HG02642 (cell line): Measurements from ENCODE around the gene HOXB13.

Experiments
- ATAC-seq: cut with Tn5 transposase; IDR thresholded peaks from one replicate; pipeline ENCODE4 v1.9.1; 2021; ENCODE audit warnings: mild to moderate bottlenecking; ENCODE audit not compliant: unreplicated experiment, poor library complexity

HOXB13 gene

GRCh38 chr17:48728232-48729231 lies at the start of gene HOXB13:
Gene HOXB13 (minus strand): TSS chr17:48728750. CDS start chr17:48728593, 157 bp downstream.
- ATAC-seq, result no peak

- ATAC-seq, result no peak
Measured at GRCh38 chr17:48776602-48777001, 48.1 kb upstream of the HOXB13 start.

DNA sequence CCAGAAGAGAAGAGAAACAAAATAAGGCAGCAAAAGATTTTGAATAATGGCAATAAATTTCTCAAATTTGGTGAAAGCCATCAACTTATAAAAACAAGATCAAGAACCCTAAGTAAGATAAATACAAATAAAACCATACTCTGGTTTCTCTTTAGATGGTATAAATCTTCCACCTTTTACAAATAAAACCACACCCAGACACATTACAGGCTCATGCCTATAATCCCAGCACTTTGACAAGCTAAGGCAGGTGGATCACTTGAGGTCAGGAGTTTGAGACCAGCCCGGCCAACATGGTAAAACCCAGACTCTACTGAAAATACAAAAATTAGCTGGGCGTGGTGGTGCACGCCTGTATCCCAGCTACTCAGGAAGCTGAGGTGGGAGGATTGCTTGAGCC lies 44.7 kb upstream of the HOXB13 start:
- no peak for ATAC-seq

DNA sequence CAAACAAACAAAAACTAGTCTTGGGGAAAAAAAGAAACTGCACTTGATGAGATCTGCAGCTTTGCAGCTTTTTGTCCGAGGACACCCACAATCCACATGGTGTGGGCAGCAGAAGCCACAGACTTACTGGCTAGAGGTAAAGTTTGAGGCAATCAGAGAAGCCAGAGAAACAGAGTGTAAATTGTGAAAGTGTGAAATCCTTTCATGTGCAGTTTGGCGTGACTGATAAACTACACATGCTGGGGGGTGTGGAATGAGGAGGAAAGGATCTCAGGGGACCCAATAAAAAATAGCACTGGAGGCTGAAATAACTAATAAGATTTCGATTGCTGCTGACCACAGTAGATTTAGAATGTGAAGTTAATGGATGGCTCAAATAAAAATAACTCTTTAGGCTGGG lies 42.4 kb upstream of the HOXB13 start:
- ATAC-seq, result no peak

DNA sequence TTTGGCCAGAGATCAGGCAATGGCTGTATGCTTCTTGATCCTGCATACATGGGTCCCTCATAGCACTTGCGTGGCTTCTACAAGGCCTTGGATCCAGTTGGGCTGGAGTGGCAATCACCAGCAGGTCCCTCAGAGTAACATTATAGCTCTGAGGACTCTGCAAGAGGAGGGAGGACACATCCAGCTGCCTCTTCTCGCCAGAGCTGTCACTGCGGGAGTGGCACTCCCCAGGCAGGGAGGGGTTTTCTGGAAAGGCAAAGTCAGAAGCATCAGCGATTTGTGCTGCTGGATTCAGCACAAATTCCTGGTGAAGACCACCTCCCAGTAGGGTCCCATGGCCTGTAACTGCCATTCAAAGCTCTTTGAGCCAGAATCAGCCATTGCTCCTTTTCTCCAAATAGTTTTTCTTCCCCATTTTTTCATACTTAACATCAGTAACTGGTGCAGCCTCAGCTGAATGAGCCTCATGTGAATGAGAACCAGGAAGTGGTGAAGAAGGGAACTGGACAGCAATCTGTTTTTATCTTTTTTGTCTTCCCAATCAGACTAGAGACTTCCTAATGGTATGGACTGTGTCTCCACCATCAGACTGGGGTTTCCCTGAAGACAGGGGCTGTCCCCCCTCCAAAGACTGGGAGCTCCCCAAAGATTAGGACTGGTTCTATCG lies 40.6 kb upstream of the HOXB13 start:
- no peak for ATAC-seq

DNA sequence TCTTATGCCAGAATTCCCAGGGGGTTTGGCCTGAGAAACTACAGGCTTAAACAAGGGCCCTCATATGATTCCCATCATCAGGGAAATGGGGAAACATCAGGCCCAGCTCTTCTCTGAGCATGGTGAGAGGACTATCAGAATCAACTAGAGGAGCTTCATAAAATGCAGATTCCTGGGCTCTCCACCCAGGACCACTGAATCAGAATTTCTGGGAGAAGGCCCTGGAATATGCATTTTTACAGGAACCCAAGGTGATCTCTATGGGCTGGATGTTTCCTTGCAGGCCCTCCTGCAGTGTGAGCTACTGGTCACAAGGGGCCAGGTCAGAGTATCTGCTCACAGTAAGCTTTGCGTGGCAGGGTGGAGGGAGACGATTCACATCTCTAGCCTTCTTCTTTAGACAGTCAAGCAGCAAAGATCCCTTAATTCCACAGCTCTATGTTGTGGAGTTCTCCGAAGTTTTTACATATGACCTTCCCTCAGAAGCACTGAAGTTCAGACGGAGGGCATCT lies 38.8 kb upstream of the HOXB13 start:
- no peak for ATAC-seq

- ATAC-seq, result no peak
Measured at GRCh38 chr17:48761114-48761513, 32.6 kb upstream of the HOXB13 start.

DNA sequence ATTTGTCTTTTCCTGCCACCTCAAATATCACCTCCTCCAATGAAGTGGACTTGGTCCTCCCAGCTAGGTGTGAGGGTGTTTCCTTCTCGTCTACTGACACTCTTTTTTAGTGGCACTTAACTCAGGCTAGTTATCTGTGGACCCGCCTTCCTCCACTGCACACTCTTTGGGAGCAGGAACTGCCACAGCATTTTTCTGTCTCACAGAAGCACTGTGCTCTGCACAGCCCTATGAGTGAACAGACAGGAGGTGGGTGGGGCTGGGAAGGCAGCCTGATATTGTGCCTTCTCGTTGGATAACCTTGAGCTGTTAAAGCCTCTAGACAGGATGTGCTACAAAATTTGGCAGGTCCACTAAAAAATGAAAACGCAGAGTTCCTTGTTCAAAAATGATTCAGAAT lies 31.9 kb upstream of the HOXB13 start:
- ATAC-seq, result no peak

- ATAC-seq, result no peak
Measured at GRCh38 chr17:48759288-48759687, 30.7 kb upstream of the HOXB13 start.

DNA sequence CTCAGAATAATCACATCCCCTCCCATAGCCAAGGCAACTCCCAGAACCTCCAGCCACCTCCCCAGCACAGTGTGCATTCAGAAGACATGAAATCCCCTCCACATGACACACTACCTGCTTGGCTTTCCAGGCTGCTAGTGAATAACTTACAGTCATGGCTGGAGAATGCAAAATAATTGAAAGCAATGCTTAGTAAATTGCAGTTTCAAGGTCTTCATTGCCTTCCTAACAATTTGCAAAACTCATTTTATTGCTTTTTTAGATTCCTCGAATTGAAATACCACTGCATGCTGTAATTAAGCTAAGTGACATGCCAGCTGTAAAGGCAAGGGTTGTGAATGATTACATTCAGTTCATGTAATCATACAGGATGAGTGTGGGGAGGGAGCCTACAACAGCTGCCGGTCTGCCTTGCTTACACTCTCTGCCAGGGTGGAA lies 29.0 kb upstream of the HOXB13 start:
- no peak for ATAC-seq

GRCh38 chr17:48756830-48757251 lies 28.3 kb upstream of the HOXB13 start:
- no peak for ATAC-seq

DNA sequence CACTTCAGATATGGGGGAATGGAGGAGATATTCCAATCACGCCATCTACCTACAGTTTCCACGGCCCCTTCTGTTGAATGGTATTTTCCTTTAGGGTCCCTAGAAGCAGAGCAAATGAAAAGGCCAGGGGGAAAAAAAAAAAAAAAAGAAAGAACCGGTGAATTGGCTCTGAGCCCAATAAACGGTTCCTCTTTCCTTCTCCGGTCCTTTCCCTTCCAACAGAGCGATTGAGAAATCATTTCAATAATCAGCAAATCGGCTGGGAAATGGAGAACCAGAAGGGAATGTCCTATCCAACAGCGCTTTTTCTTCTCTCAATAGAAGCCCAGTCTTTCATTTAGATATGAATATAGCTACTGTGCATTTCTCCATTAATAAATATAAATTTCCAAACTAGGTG lies 26.8 kb upstream of the HOXB13 start:
- ATAC-seq, result no peak

DNA sequence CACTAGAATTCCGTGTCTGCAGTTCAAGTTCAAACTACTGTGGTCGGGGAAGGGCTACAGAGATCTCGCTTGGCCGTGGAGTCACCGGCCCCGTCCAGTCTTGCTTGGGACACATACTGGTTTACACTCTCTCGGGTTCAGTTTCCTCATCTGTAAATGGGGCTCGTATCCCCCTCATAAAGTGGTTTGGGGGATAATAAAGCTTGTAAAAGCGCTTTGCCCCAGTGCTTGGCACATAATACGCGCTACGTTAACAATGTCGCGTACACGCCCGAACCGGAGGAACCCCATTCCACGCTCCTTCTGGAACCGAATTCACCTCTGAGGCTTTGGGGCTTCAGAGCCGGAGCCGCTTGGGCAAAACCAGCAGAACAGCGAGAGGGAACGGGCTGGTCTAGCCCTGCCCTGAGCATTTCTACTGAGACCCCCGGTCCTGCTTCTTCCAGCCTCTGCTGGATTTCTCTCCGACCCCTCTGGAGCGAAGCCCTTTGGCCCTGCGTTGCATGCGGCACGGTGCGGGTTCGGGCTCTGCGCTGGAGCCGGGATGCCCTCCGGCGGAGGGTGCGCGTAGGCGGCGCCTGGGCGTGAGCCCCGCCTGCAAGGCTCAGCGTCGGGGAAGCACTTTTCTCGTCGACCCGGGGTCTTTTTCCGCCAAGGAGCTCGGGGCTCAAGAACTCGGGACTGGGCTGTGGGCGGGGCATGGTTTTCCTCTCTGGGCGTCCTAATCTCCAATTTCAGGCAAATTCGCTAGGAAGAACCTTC lies 26.1 kb upstream of the HOXB13 start:
- ATAC-seq, result no peak

DNA sequence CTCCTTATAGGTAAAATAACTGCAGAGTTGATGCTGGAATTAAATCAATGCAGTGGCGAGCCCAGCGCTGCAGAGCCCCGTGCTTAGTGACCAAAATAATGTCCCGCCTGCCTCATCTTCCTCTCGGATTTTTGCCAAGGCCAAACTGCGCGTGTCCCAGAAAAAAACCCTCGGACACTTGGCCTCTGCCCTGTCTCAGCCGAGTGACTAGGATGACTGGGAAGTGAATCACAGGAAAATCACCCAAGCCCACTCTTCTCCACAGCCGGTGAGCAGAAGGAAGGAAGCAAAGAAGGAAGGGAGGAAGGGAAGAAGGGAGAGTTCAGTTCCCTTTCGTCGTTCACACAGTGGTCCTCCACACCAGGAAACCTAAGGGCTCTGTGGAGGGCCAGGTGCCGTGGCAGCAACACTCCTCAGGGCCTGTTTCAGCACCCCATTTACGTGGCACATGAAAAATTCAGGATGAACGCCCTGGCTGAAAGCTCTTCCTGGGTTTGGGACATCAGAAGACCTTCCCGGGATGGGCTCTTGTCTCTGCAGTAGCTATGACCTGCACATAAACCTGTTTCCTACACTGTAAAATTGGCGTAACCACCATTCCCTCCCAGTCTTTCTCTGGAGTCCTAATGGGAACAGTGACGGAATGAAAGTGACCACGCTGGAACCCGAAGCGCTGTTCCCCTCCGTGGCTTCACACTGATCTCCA lies 25.4 kb upstream of the HOXB13 start:
- ATAC-seq, result no peak

DNA sequence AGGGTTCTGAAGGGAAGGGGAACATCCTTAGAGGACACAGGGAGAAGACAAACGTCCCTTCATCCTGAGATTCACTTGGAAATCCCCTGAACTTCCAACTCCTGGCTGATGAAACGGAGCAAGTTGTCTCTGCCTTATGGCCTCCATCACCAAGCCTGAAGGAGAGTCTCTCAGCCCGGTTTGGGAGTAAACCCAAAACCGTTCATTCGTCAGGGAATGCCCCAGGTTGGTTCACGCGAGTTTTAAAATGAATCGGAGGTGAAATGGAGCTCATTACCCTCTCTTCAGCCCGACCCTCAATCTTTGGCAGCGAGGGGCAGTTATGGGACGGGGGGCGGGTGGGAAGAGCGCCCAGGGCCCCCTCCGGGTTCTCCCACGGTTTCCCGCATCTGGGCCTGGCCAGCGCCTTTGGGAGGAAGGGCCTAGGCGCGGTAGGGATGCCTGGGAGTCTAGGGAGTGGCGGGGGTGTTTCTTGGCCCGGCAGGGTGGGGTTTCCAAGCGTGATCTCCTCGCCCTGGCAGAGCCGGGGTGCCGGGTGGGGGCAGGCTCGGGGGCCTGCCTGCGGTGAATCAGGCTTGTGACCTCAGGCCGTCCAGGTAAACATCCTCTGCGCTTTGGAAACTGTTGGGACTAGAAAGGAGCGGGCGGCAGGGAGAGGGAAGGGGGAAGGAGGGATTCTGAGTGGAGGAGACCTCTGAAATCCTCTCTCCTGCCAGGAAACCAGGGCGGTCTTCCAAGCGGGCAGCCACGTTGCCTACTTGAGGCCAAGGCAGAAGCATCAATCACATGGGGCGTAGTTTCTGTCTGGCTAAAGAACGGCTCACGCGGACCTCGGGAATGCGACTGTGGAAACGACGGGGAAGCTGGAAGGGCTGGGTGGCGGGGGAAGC lies 24.1 kb upstream of the HOXB13 start:
- no peak for ATAC-seq

GRCh38 chr17:48751733-48752398 lies 23.3 kb upstream of the HOXB13 start:
- no peak for ATAC-seq

- no peak for ATAC-seq
Measured at GRCh38 chr17:48751172-48751571, 22.6 kb upstream of the HOXB13 start.
